Measurements from ENCODE around the gene PRRT1. TPM values are rescaled to one million over a fixed set of nuclear protein-coding genes. Genes with fewer than 3 reads are reported as not detected.
"Not testable (repeated sequence)": the region's sequence is repeated elsewhere in the genome, so short reads cannot be mapped to it uniquely, and the experiment has no call there.

PRRT1 gene
- total RNA-seq, 1 donor from 2014 or later: 3.1 TPM

GRCh38 chr6:32195902-32196681 is 44.4 kb upstream of the PRRT1 start:
- Mint-ChIP-seq H3K36me3 (ENCODE audit: low read depth) (no peaks in the 10 kb centered on the region), H3K9me3 (no peaks in the 10 kb centered on the region), H3K27me3 (ENCODE audit: low read depth) (no peaks in the 10 kb centered on the region), H3K4me1 (peaks cover 53% of the 10 kb centered on the region), H3K27ac (ENCODE audit: unreplicated experiment) (peak overlapping the region; percentile 100), H3K4me3 (peak overlapping the region; percentile 98)
- DNase-seq (ENCODE audit: low read depth, low spot score): peak; percentile 85
- TF ChIP-seq, protein P1, sequence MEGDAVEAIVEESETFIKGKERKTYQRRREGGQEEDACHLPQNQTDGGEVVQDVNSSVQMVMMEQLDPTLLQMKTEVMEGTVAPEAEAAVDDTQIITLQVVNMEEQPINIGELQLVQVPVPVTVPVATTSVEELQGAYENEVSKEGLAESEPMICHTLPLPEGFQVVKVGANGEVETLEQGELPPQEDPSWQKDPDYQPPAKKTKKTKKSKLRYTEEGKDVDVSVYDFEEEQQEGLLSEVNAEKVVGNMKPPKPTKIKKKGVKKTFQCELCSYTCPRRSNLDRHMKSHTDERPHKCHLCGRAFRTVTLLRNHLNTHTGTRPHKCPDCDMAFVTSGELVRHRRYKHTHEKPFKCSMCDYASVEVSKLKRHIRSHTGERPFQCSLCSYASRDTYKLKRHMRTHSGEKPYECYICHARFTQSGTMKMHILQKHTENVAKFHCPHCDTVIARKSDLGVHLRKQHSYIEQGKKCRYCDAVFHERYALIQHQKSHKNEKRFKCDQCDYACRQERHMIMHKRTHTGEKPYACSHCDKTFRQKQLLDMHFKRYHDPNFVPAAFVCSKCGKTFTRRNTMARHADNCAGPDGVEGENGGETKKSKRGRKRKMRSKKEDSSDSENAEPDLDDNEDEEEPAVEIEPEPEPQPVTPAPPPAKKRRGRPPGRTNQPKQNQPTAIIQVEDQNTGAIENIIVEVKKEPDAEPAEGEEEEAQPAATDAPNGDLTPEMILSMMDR (conservative IDR thresholded peaks at IDR 0.05): no peak

- peak overlapping the region; percentile 100 for H3K27ac Mint-ChIP-seq (ENCODE audit: unreplicated experiment)
- peak overlapping the region; percentile 98 for H3K4me3 Mint-ChIP-seq
- no peaks in the 10 kb centered on the region for H3K27me3 Mint-ChIP-seq (ENCODE audit: low read depth)
- no peaks in the 10 kb centered on the region for H3K36me3 Mint-ChIP-seq (ENCODE audit: low read depth)
- H3K4me1 Mint-ChIP-seq: peaks cover 56% of the 10 kb centered on the region
- peak; percentile 100 for DNase-seq (ENCODE audit: low read depth, low spot score)
- TF ChIP-seq, protein P1 (conservative IDR thresholded peaks at IDR 0.05): peak; percentile 23
- H3K9me3 Mint-ChIP-seq: no peaks in the 10 kb centered on the region
Observed at GRCh38 chr6:32195652-32195901, 43.8 kb upstream of the PRRT1 start.

GRCh38 chr6:32194825-32195651 is 43.3 kb upstream of the PRRT1 start:
- Mint-ChIP-seq H3K4me1 (peaks cover 57% of the 10 kb centered on the region), H3K9me3 (no peaks in the 10 kb centered on the region), H3K4me3 (peak overlapping the region; percentile 98), H3K36me3 (ENCODE audit: low read depth) (no peaks in the 10 kb centered on the region), H3K27me3 (ENCODE audit: low read depth) (no peaks in the 10 kb centered on the region), H3K27ac (ENCODE audit: unreplicated experiment) (peak overlapping the region; percentile 98)
- TF ChIP-seq, protein P1 (conservative IDR thresholded peaks at IDR 0.05): peak; percentile 66
- peak; percentile 31 for DNase-seq (ENCODE audit: low read depth, low spot score)

DNA sequence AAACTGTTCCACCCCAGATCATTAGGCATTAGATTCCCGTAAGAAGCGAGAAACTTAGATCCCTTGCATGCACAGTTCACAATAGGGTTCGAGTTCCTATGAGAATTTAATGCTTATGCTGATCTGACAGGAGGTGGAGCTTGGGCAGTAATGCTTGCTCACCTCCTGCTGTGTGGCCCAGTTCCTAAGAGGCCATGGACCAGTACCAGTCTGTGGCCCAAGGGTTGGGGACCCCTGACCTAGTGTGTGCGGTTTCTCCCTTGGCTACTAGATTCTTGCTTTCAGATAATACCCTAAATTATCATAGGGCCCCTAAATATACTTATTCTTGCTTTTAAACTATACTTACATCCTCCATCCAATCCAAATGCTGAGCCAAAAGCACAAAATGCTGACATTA is 42.6 kb upstream of the PRRT1 start:
- peak overlapping the region; percentile 98 for H3K4me3 Mint-ChIP-seq
- H3K4me1 Mint-ChIP-seq: peaks cover 54% of the 10 kb centered on the region
- H3K36me3 Mint-ChIP-seq (ENCODE audit: low read depth): no peaks in the 10 kb centered on the region
- H3K27me3 Mint-ChIP-seq (ENCODE audit: low read depth): no peaks in the 10 kb centered on the region
- TF ChIP-seq, protein P1 (conservative IDR thresholded peaks at IDR 0.05): no peak
- H3K9me3 Mint-ChIP-seq: no peaks in the 10 kb centered on the region
- H3K27ac Mint-ChIP-seq (ENCODE audit: unreplicated experiment): no peak overlapping the region
- DNase-seq (ENCODE audit: low read depth, low spot score): no peak

DNA sequence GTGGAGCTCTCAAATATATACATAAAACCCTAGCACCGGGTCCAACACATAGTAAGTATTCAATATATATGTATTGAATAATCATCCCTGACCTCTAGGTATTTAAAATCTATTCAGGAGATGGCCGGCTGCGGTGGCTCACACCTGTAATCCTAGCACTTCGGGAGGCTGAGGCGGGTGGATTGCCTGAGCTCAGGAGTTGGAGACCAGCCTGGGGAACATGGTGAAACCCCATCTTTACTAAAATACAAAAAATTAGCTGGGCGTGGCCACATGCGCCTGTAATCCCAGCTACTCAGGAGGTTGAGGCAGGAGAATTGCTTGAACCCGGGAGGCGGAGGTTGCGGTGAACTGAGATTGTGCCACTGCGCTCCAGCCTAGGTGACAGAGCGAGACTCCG is 41.4 kb upstream of the PRRT1 start:
- Mint-ChIP-seq H3K4me1 (peaks cover 66% of the 10 kb centered on the region), H3K27ac (ENCODE audit: unreplicated experiment) (peak overlapping the region; percentile 43), H3K4me3 (peak overlapping the region; percentile 78)
- DNase-seq (ENCODE audit: low read depth, low spot score); H3K9me3 Mint-ChIP-seq; H3K36me3 Mint-ChIP-seq (ENCODE audit: low read depth); H3K27me3 Mint-ChIP-seq (ENCODE audit: low read depth): not testable (repeated sequence)

DNA sequence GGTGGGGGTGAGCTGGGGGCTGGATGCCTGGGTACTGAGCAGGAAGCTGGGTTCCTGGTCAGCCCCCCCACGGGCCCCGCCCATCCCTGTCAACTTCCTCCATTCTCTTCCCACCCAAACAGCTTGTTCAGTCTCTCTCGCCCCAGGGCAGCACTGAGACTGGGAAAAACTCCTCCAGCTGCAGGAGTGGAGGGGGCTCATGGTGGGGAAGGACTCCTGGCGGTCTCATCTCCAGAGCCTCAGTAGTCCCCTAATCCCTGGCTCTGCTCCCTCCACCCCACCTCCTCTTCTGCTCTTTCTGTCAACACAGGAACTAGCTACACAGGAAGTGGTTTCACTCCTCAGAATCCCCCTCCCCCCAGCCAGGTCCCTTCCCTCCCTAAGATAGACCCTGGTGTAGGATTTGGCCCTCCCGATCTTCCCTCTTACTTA is 40.9 kb upstream of the PRRT1 start, which contains the start of gene GPSM3:
Gene GPSM3 (minus strand): TSS at position 36 of the 432 bp plus-strand sequence. CDS start 130 bp downstream, outside the sequence.
- DNase-seq (ENCODE audit: low read depth, low spot score): no peak
- Mint-ChIP-seq H3K4me1 (peaks cover 68% of the 10 kb centered on the region), H3K9me3 (no peaks in the 10 kb centered on the region), H3K27ac (ENCODE audit: unreplicated experiment) (peak within 1 kb of the TSS; percentile 84), H3K4me3 (peak within 1 kb of the TSS; percentile 98), H3K36me3 (ENCODE audit: low read depth) (peaks cover under 1% of the 10 kb centered on the region), H3K27me3 (ENCODE audit: low read depth) (no peaks in the 10 kb centered on the region)
- TF ChIP-seq, protein P1 (conservative IDR thresholded peaks at IDR 0.05): no peak

Measured in neural crest cell (in vitro differentiated cells).